Neural progenitor cell (in vitro differentiated cells): ENCODE measurements around the gene GKN2.

Experiments
- CTCF ChIP-seq: fragments of 200-600 bp; sonication (generic); IDR thresholded peaks from 2 replicates; pipeline ENCODE4 v1.5.1; 2017; ENCODE audit warnings: antibody characterized with exemption, mild to moderate bottlenecking
- EZH2 ChIP-seq: fragments of 200-600 bp; sonication (generic); IDR thresholded peaks from 2 replicates; pipeline ENCODE4 v1.6.1; 2017; ENCODE audit warnings: antibody characterized with exemption, mild to moderate bottlenecking, moderate library complexity
- EZH2phosphoT487 ChIP-seq: fragments of 200-600 bp; sonication (generic); IDR thresholded peaks from 2 replicates; pipeline ENCODE4 v1.6.1; 2017; ENCODE audit warnings: antibody characterized with exemption

DNA sequence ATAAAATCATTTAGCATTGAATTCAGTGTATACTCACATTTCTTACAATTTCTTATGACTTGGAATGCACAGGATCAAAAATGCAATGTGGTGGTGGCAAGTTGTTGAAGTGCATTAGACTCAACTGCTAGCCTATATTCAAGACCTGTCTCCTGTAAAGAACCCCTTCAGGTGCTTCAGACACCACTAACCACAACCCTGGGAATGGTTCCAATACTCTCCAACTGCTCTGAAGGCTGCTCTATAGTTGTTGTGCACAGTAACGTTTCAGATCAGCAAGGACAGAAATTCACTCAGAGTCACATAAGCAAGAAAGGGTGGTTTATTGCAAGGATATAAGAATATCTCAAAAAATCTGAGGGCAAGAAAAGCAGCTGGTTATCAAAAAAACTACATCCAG lies 28.3 kb upstream of the GKN2 start:
- TF ChIP-seq CTCF (no peak), EZH2 (no peak), EZH2phosphoT487 (no peak)
